ENCODE measurements around the gene CLTC. TPM values are rescaled to one million over a fixed set of nuclear protein-coding genes. Genes with fewer than 3 reads are reported as not detected.

CLTC gene
- total RNA-seq, 3 donors from 2014 or later (not counting 1 experiment from before 2014, with no cell fraction given), result 116 to 127 (median 117) TPM

DNA sequence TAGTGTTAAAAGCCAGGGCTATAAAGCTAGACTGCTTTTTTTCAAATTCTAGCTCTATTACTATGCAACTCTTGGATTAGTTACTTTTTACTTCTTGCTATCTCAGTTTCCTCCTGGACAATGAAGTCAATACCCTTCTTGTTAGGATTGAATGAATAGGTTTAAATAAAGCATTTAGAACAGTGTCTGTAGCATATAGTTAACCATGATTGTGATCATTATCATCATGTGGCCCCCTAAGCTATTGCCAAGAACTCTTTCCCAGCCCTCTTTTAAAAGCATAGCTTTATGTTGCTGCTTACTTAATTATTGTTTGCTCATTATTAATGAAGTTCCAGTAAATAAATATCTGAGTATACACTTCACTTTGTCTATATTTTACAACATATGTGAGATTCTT, 92.2 kb downstream of the CLTC start:
- no peak overlapping the region for H3K4me3 ChIP-seq (ENCODE audit: low read length)

DNA sequence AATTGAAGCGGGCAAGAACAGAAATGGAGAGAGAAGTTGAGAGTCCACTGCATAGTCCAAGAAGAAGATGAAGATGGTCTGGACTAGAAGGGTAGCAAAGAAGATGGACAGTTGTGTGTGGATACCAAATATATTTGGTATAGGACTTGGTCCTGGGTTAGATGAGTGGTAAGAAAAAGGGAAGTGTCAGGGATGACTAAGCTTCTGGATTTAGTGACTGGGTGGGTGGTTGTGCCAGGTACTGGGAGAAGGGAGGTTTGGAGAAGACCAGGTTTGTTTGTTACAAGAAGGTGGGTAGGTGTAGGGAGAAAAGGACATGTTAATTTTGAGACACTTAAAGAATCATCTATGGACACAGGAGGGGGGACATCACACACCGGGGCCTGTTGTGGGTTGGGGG, 93.2 kb downstream of the CLTC start:
- peaks cover 23 to 33% of the 10 kb centered on the region in 2 donors for H3K4me1 Mint-ChIP-seq
- Histone ChIP-seq H3K27me3 (ENCODE audit: control insufficient read depth, insufficient read depth, low read length) (no peaks in the 10 kb centered on the region), H3K4me1 (ENCODE audit: control insufficient read depth, insufficient read depth, low read length) (peaks cover 4% of the 10 kb centered on the region), H3K36me3 (ENCODE audit: control insufficient read depth, insufficient read depth, low read length) (no peaks in the 10 kb centered on the region), H3K4me3 (ENCODE audit: low read length) (no peak overlapping the region), H3K9me3 (ENCODE audit: control insufficient read depth, insufficient read depth, low read length) (no peaks in the 10 kb centered on the region), H3K27ac (ENCODE audit: low read length) (no peak overlapping the region)
- H3K36me3 Mint-ChIP-seq, result no peaks in the 10 kb centered on the region
- H3K9me3 Mint-ChIP-seq, result no peaks in the 10 kb centered on the region
- intact Hi-C loops (cut with micrococcal nuclease), result no loop called here
- DNase-seq (no peak), ATAC-seq (no peak)
- no peak overlapping the region for H3K4me3 Mint-ChIP-seq
- TF ChIP-seq, protein P1, sequence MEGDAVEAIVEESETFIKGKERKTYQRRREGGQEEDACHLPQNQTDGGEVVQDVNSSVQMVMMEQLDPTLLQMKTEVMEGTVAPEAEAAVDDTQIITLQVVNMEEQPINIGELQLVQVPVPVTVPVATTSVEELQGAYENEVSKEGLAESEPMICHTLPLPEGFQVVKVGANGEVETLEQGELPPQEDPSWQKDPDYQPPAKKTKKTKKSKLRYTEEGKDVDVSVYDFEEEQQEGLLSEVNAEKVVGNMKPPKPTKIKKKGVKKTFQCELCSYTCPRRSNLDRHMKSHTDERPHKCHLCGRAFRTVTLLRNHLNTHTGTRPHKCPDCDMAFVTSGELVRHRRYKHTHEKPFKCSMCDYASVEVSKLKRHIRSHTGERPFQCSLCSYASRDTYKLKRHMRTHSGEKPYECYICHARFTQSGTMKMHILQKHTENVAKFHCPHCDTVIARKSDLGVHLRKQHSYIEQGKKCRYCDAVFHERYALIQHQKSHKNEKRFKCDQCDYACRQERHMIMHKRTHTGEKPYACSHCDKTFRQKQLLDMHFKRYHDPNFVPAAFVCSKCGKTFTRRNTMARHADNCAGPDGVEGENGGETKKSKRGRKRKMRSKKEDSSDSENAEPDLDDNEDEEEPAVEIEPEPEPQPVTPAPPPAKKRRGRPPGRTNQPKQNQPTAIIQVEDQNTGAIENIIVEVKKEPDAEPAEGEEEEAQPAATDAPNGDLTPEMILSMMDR (IDR thresholded peaks at IDR 0.05), result no peak
- 99% methylated on average over 2 of the region's 2 CpGs for WGBS (ENCODE audit: insufficient coverage)
- H3K27me3 Mint-ChIP-seq (ENCODE audit: low read depth in 2 of 2), result no peaks in the 10 kb centered on the region
- H3K27ac Mint-ChIP-seq, result no peak overlapping the region

More for the DNA sequence above, 92.2 kb downstream of the CLTC start:
- Mint-ChIP-seq H3K4me1 (peaks cover 32 to 42% of the 10 kb centered on the region in 2 donors), H3K9me3 (no peaks in the 10 kb centered on the region), H3K27me3 (ENCODE audit: low read depth in 2 of 2) (no peaks in the 10 kb centered on the region), H3K27ac (no peak overlapping the region), H3K36me3 (no peaks in the 10 kb centered on the region), H3K4me3 (no peak overlapping the region)
- Histone ChIP-seq H3K9me3 (ENCODE audit: control insufficient read depth, insufficient read depth, low read length) (no peaks in the 10 kb centered on the region), H3K27me3 (ENCODE audit: control insufficient read depth, insufficient read depth, low read length) (no peaks in the 10 kb centered on the region), H3K36me3 (ENCODE audit: control insufficient read depth, insufficient read depth, low read length) (no peaks in the 10 kb centered on the region), H3K27ac (ENCODE audit: low read length) (no peak overlapping the region), H3K4me1 (ENCODE audit: control insufficient read depth, insufficient read depth, low read length) (peaks cover 6% of the 10 kb centered on the region)
- DNase-seq, result no peak
- TF ChIP-seq, protein P1 (IDR thresholded peaks at IDR 0.05), result no peak
- intact Hi-C loops (cut with micrococcal nuclease), result no loop called here
- no peak for ATAC-seq

DNA sequence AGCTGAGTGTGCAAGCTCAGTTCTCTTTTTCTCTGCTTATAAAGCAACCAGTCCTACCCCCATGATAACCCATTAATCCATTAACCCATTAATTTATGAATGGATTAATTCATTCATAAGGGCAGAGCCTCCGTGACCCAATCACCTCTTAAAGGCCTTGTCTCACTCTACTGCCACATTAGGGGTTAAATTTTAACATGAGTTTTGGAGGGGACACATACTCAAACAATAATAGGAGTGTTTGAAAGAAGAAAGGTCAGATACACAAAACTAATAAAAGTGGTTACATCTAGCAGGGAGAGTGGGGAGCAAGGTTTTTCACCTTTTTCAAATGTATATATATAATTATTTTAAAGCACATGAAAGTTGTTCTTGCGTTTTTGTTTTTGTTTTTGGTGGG, 94.6 kb downstream of the CLTC start:
- H3K4me3 ChIP-seq (ENCODE audit: low read length), result no peak overlapping the region
- no peaks in the 10 kb centered on the region for H3K36me3 ChIP-seq (ENCODE audit: control insufficient read depth, insufficient read depth, low read length)
- WGBS (ENCODE audit: insufficient coverage), result 80% methylated on average over 1 of the region's 2 CpGs
- DNase-seq (no peak), ATAC-seq (no peak)
- Mint-ChIP-seq H3K27me3 (ENCODE audit: low read depth in 2 of 2) (no peaks in the 10 kb centered on the region), H3K4me3 (no peak overlapping the region), H3K4me1 (peaks cover 18 to 31% of the 10 kb centered on the region in 2 donors), H3K9me3 (no peaks in the 10 kb centered on the region), H3K36me3 (no peaks in the 10 kb centered on the region), H3K27ac (no peak overlapping the region)
- TF ChIP-seq, protein P1 (IDR thresholded peaks at IDR 0.05), result no peak
- H3K27ac ChIP-seq (ENCODE audit: low read length), result no peak overlapping the region
- no peaks in the 10 kb centered on the region for H3K27me3 ChIP-seq (ENCODE audit: control insufficient read depth, insufficient read depth, low read length)
- no peaks in the 10 kb centered on the region for H3K4me1 ChIP-seq (ENCODE audit: control insufficient read depth, insufficient read depth, low read length)
- no peaks in the 10 kb centered on the region for H3K9me3 ChIP-seq (ENCODE audit: control insufficient read depth, insufficient read depth, low read length)
- intact Hi-C loops (cut with micrococcal nuclease), result no loop called here

DNA sequence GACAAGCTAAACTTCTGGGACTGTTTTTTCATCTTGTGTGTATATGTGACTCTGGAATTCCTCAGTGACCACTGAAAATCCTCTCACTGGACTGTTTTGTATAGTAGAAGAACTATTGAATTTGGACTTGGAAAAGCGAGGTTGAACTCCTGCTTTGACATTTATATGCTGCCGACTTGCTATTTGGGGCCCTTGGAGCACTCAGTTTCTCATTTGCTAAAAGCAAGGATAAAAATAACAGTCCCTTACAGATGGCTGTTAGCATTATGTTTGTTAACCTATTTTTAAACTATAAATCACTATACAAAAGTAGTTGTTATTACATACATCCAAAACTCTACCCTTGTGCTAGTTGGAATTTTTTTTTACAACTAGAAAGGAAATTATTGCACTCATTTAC, 96.7 kb downstream of the CLTC start:
- intact Hi-C loops (cut with micrococcal nuclease), result no loop called here
- Histone ChIP-seq H3K27me3 (ENCODE audit: control insufficient read depth, insufficient read depth, low read length) (no peaks in the 10 kb centered on the region), H3K9me3 (ENCODE audit: control insufficient read depth, insufficient read depth, low read length) (no peaks in the 10 kb centered on the region), H3K4me3 (ENCODE audit: low read length) (no peak overlapping the region), H3K36me3 (ENCODE audit: control insufficient read depth, insufficient read depth, low read length) (no peaks in the 10 kb centered on the region), H3K27ac (ENCODE audit: low read length) (no peak overlapping the region), H3K4me1 (ENCODE audit: control insufficient read depth, insufficient read depth, low read length) (no peaks in the 10 kb centered on the region)
- 100% methylated on average over 2 of the region's 2 CpGs for WGBS (ENCODE audit: insufficient coverage)
- Mint-ChIP-seq H3K9me3 (no peaks in the 10 kb centered on the region), H3K27ac (no peak overlapping the region), H3K36me3 (no peaks in the 10 kb centered on the region), H3K4me1 (peaks cover 23 to 26% of the 10 kb centered on the region in 2 donors), H3K4me3 (no peak overlapping the region), H3K27me3 (ENCODE audit: low read depth in 2 of 2) (no peaks in the 10 kb centered on the region)
- TF ChIP-seq, protein P1 (IDR thresholded peaks at IDR 0.05), result no peak
- ATAC-seq (no peak), DNase-seq (no peak)

Measured in natural killer cell (primary cell).